Measurements from ENCODE around the gene RABGAP1.
"Not testable (repeated sequence)": the region's sequence is repeated elsewhere in the genome, so short reads cannot be mapped to it uniquely, and the experiment has no call there.

The RABGAP1 gene

GRCh38 chr9:122940749-122941581 lies at the start of gene RABGAP1:
TSS of gene RABGAP1 (plus strand) at chr9:122941020. CDS start at chr9:122957060, 16,040 bp downstream.
- DNase-seq: peak; percentile 100

- no peak for DNase-seq
Measured at GRCh38 chr9:122897969-122898368, 42.9 kb upstream of the RABGAP1 start.

GRCh38 chr9:122900791-122901190 lies 40.0 kb upstream of the RABGAP1 start:
- no peak for DNase-seq

- DNase-seq: peak; percentile 59
Measured at GRCh38 chr9:122904466-122904822, 36.4 kb upstream of the RABGAP1 start.

- DNase-seq: peak; percentile 100
Measured at GRCh38 chr9:122904823-122905710, 35.8 kb upstream of the RABGAP1 start, which contains the start of gene RC3H2. TSS of gene RC3H2 (minus strand) at chr9:122905359. CDS start at chr9:122897509, 7,850 bp downstream.

- DNase-seq: not testable (repeated sequence)
Measured at GRCh38 chr9:122906122-122906521, 34.7 kb upstream of the RABGAP1 start.

GRCh38 chr9:122912671-122912963 lies 28.2 kb upstream of the RABGAP1 start:
- no peak for DNase-seq

- DNase-seq: peak; percentile 94
Measured at GRCh38 chr9:122912964-122913673, 27.7 kb upstream of the RABGAP1 start, which contains the start of gene ZBTB6. TSS of gene ZBTB6 (minus strand) at chr9:122913323. CDS start at chr9:122912072, 1,251 bp downstream.

GRCh38 chr9:122918310-122918709 lies 22.5 kb upstream of the RABGAP1 start:
- no peak for DNase-seq

GRCh38 chr9:122922713-122923112 lies 18.1 kb upstream of the RABGAP1 start:
- no peak for DNase-seq

- DNase-seq: no peak
Measured at GRCh38 chr9:122923947-122924346, 16.9 kb upstream of the RABGAP1 start.

GRCh38 chr9:122929796-122930354 lies 10.9 kb upstream of the RABGAP1 start:
- DNase-seq: no peak

- peak; percentile 55 for DNase-seq
Measured at GRCh38 chr9:122930541-122931225, 10.1 kb upstream of the RABGAP1 start.

- DNase-seq: peak; percentile 98
Measured at GRCh38 chr9:122931226-122932121, 9.3 kb upstream of the RABGAP1 start, which contains the start of gene ZBTB26. TSS of gene ZBTB26 (minus strand) at chr9:122931512. CDS start at chr9:122919934, 11,578 bp downstream.

- no peak for DNase-seq
Measured at GRCh38 chr9:122936464-122936863, 4.4 kb upstream of the RABGAP1 start.

- DNase-seq: no peak
Measured at GRCh38 chr9:122936883-122937282, 3.9 kb upstream of the RABGAP1 start.

GRCh38 chr9:122939601-122940000 lies 1.2 kb upstream of the RABGAP1 start:
- no peak for DNase-seq

- no peak for DNase-seq
Measured at GRCh38 chr9:122940454-122940748, 419 bp upstream of the RABGAP1 start.

- DNase-seq: peak; percentile 28
Measured at GRCh38 chr9:122941582-122942234, 888 bp downstream of the RABGAP1 start.
